Cardiac fibroblast (primary cell): ENCODE results near the gene ZBTB38.

Experiments
- DNase-seq, 2 donors: peaks; one replicate each; pipeline versions ENCODE4 v3.0.0 to v3.0.0-alpha.2; 2010; ENCODE audit warnings: low read depth in 2 of 2
- H3K4me3 ChIP-seq, 2 donors: replicated peaks in 1 of 2; 1 replicate in 1 of 2; 2 replicates in 1 of 2; pipeline ENCODE4 v1.5.1; 2011; ENCODE audit warnings: low read depth in 2 of 2, low read length in 2 of 2, mild to moderate bottlenecking in 2 of 2, moderate library complexity in 1 of 2
- CTCF ChIP-seq: IDR thresholded peaks from one replicate; pipeline ENCODE4 v1.5.1; 2011; ENCODE audit warnings: low read depth, mild to moderate bottlenecking, low read length, inconsistent platforms

The ZBTB38 gene

GRCh38 chr3:141354517-141354916 lies 13.8 kb upstream of the ZBTB38 start:
- DNase-seq = no peak
- TF ChIP-seq CTCF = no peak
- no peak overlapping the region for H3K4me3 ChIP-seq

GRCh38 chr3:141355242-141355641 lies 13.1 kb upstream of the ZBTB38 start:
- H3K4me3 ChIP-seq = no peak overlapping the region
- TF ChIP-seq CTCF = no peak
- no peak for DNase-seq

GRCh38 chr3:141356046-141356445 lies 12.3 kb upstream of the ZBTB38 start:
- TF ChIP-seq CTCF = no peak
- H3K4me3 ChIP-seq = no peak overlapping the region
- no peak for DNase-seq

GRCh38 chr3:141360888-141361598 lies 7.3 kb upstream of the ZBTB38 start:
- H3K4me3 ChIP-seq = no peak overlapping the region
- TF ChIP-seq CTCF = peak; percentile 73
- peak; percentile 91 to 93 for DNase-seq

GRCh38 chr3:141362736-141363135 lies 5.6 kb upstream of the ZBTB38 start:
- TF ChIP-seq CTCF = no peak
- H3K4me3 ChIP-seq = no peak overlapping the region
- DNase-seq = no peak

GRCh38 chr3:141365201-141365600 lies 3.1 kb upstream of the ZBTB38 start:
- H3K4me3 ChIP-seq = no peak overlapping the region
- DNase-seq = no peak
- no peak for TF ChIP-seq CTCF
